Adrenal gland (tissue), 5 donors: Measurements from ENCODE around the gene CHRNA10.

Source experiments
- POLR2A ChIP-seq, 2 donors: fragments of 450-650 bp; IDR thresholded peaks; one replicate each; pipeline ENCODE4 v1.6.1; 2017; ENCODE audit warnings: antibody characterized with exemption in 2 of 2, mild to moderate bottlenecking in 2 of 2, moderate library complexity in 1 of 2
- TF ChIP-seq, protein P1 (sequence below), 6 experiments: fragments of 450-650 bp in 4 of 6; fragments of 200-600 bp in 2 of 6; sonication (generic) in 1 of 6; IDR thresholded peaks; 1 replicate in 5 of 6; 2 replicates in 1 of 6; pipeline versions ENCODE4 v1.5.1 to v1.8.0; 2016 to 2021; ENCODE audit warnings: antibody characterized with exemption in 6 of 6, mild to moderate bottlenecking in 2 of 6, moderate library complexity in 1 of 6
- donor health status: DM: no; HTN: no; CAD: no.

DNA sequence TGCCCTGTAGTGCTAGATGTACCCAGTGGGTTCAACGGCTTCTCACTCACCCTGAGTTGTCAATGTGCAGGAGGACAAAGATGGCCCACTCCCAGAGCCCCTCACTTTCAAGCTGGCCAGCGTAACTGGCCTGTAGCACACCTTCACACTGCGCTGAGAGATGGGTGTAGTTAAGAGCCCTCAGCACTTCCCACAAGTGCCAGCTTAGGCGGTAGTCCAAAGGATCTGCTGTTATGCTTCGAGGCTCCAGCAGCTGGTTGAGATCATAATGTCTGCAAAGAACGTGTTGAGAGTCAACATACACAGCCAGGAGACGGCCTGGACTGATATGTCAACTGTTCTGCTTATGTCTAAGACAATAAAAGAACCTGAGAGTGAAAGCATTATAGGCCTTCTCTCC is 14.7 kb upstream of the CHRNA10 start:
- TF ChIP-seq, protein P1, sequence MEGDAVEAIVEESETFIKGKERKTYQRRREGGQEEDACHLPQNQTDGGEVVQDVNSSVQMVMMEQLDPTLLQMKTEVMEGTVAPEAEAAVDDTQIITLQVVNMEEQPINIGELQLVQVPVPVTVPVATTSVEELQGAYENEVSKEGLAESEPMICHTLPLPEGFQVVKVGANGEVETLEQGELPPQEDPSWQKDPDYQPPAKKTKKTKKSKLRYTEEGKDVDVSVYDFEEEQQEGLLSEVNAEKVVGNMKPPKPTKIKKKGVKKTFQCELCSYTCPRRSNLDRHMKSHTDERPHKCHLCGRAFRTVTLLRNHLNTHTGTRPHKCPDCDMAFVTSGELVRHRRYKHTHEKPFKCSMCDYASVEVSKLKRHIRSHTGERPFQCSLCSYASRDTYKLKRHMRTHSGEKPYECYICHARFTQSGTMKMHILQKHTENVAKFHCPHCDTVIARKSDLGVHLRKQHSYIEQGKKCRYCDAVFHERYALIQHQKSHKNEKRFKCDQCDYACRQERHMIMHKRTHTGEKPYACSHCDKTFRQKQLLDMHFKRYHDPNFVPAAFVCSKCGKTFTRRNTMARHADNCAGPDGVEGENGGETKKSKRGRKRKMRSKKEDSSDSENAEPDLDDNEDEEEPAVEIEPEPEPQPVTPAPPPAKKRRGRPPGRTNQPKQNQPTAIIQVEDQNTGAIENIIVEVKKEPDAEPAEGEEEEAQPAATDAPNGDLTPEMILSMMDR (IDR thresholded peaks at IDR 0.05), result no peak
- TF ChIP-seq POLR2A (IDR thresholded peaks at IDR 0.05), result no peak
